GM19372 (cell line): ENCODE results near the gene PMVK.

Source experiments
- ATAC-seq: cut with Tn5 transposase; IDR thresholded peaks from one replicate; pipeline ENCODE4 v1.9.1; 2021; ENCODE audit warnings: mild to moderate bottlenecking, low read depth, moderate library complexity; ENCODE audit not compliant: unreplicated experiment

Gene PMVK

DNA sequence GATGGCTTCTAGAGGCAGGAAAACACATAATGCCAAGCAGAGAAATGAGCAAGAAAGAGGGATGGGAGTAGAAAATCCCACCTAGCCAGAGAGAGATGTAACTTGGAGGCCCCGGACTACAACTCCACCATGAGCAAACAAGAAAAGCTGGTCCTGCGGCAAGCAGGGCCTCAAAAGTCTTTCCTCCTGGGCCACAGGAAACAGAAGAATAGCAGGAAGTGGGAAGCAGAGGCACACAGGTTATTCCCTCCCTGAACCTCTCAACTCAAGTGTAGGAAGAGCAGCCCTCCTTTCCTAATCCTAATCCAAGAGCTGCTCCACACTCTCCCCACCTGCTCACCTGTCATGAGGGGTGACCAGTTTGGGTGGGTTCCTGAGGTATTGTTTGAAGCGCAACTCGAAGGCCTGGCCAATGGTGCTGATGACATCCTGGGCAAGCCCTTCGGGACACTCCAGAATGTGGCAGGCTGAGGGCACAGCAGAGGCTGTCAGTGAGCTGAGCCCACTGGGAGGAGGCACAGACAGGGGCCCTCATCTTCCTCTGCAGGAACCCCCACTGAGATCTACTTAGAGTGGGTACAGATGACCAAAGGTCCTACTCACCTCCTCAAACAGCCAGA lies 30.9 kb upstream of the PMVK start:
- ATAC-seq, result no peak

GRCh38 chr1:154966111-154966510 lies 29.6 kb upstream of the PMVK start:
- no peak for ATAC-seq

DNA sequence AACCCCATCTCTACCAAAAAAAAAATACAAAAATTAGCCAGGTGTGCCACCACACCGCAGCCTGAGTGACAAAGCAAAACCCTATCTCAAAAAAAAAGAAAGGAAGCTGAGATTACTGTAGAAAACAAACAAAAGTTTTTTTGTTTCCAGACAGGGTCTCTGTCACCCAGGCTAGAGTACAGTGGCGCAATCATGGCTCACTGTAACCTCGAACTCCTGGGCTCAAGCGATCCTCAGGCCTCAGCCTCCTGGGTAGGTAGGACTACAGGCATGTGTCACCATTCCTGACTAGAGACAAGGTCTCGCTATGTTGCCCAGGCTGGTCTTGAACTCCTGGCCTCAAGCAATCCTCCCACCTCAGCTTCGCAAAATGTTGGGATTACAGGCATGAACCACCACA lies 27.8 kb upstream of the PMVK start:
- no peak for ATAC-seq

DNA sequence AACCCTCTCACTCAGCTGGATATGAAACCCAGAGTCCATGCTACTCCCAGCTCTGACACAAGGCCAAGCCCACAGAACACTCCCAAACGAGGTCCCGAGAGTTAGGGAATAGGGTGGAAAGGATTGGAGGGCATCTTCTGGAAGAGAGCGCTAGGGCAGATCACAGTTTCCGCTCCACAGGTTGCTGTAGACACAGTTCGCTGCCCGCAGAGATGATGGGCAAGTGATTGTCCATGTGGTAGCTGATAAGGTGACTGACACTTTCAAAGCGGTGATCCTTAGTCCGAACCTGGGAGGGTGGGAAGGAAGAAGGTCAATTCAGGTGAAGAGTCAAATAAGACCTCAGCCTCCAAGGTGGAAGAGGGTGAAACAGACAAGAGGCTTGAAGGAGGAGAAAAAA lies 27.1 kb upstream of the PMVK start:
- ATAC-seq, result no peak

DNA sequence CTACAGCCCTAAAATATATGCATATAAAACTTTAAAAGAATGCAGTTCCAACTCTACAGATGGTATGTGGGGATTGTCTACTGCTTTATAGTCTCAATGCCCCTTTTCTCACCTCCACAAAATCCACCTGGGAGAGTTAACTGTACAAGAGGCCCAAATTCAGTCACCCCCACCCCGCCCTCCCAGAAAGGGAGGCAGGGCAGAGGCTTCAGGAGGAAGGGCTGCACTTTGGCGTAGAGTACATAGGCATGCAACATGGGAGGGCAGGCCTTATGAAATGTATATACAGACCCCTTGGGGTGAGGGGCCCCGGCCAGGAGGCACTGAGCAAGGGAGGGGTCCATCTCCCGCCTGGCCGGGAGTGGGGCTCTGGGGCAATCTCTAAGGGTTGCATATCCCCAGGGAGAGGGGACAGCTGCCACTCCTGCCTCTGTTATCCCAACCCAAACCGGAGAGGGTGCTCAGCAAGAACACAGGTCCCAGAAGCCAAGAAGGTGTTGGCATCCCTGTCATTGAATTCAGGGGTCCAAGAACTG lies 26.3 kb upstream of the PMVK start:
- ATAC-seq, result no peak

GRCh38 chr1:154962156-154962749 lies 25.7 kb upstream of the PMVK start:
- no peak for ATAC-seq

- peak; percentile 80 for ATAC-seq
Measured at GRCh38 chr1:154961207-154962155, 25.0 kb upstream of the PMVK start, which contains the start of gene PYGO2. Gene PYGO2 (minus strand): TSS chr1:154961782. CDS start chr1:154961576, 206 bp downstream.

DNA sequence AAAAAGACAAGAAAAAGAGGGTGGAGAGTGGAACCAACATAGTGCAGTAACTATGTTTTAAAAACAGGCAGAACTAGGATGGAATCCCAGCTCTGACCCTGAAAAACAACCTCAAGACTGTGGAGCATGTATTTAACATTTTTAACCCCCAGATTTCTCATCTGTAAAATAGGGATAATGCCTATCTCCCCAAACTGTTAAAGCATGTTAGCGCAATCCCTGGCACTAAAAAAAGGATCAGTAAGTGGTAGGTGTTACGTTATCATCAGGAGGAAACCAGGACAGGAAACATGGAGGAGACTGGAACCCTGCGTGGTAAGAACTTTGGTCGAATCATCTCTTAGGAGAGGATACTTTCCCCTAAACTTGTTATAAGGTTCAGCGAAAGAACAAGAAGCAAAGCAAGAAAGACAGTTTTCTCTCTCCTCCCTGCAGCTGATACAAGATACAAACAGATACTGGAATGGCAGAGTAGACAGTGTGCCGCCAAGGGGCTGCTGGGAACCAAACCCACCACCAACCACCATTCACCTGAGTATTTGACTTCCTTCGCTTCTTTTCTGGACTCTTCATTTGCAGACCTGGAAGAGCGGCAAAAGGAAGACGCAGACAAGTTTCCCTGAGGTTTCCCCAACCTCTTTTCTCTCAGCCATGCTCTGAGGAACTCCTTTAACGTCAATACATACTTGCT lies 24.1 kb upstream of the PMVK start:
- ATAC-seq, result no peak

DNA sequence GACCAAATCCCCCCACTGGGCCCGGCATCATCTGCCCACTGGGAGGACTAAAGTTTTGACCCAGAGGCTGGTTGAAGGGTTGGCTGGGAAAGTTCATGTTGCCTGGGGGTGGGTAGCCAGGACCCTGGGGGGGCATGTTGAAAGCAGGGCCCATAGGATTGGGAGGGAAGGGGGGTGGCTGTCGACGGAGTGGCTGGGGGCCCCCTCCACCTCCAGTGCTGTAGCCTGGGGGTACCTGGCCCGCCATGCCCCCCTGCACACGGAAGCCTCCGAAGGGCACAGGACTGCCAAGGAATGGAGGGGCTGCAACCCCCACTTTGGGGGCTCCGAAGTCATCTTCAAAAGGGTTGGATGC lies 22.9 kb upstream of the PMVK start:
- ATAC-seq, result no peak

DNA sequence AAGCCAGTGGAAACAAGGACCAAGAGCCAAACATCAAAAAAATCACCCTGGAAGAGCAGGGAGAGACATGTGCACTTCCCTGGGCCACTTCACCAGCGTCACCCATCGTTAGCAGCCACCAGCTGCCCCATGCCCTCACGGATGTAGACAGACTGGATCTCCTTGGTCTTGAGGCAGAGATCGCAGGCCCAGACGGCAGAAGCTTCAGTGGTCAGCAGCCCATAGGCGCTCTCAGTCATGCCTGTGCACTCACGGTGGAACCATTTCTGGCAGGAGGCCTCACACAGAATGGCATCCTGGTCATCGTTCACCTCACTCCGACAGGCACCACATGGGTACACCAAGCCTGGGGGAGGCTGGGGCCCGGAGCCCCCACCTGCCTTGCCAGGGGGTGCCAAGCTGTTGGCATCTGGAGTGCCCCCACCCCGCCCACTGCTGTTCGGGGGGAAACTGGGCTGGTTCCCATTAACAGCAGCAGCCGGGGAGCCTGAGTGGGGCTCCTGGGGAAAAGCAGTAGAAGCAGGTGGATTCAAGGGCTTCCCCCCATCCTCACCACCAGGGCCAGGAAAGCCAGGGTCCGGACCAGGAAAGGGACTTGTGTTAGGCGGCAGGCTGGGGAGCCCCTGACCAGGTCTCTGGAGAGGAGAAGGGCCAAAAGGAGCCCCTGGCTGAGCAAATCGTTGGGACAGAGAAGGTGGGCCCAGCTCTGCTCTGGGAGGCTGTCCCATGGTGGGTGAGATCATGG lies 22.3 kb upstream of the PMVK start:
- no peak for ATAC-seq

GRCh38 chr1:154958036-154958435 lies 21.5 kb upstream of the PMVK start:
- ATAC-seq, result no peak

DNA sequence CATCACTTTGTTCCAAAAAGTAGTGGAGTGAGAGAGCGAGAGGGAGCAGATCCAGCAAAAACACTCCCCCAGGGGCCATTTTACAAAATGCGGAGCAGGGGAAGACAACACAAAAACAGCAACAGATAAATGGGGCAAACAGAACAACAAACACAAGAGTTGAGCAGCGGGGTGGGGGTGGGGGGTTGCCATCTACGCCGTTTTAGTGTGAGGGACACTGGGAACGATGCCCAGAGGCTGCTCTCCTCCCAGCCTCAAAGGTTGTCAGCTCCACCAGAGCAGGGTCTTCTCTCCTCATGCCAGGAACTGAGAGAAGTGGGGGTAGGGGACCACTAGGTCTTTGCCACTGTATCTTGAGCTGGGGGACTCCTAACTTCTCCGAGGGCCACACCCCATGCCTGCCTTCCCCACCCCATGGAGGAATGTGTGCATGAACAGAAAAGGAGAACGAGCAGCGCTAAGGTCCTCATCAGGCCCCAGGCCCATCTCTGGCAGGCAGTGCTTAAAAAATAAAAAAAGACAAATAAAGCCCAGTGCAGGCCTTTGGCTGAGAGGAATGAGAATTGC lies 20.7 kb upstream of the PMVK start:
- no peak for ATAC-seq

DNA sequence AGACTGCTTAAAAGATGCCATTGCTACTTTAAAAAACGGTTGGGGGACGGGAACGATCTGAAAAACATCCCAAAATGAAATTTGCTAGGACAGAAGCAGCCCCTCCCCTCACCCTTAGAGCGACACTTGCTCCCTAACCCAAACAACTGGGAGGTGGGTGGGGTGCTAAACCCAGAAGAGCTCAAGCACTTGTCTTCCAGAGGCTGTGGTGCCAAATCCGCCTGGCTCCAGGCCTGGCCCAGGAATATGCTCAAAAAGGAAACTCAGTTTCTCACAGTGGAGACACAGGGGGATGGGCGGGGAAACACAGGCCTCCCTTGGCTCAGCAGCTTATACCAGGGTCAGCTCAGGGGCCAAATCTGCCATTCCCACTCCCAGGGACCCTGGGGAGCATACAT lies 20.0 kb upstream of the PMVK start:
- no peak for ATAC-seq

DNA sequence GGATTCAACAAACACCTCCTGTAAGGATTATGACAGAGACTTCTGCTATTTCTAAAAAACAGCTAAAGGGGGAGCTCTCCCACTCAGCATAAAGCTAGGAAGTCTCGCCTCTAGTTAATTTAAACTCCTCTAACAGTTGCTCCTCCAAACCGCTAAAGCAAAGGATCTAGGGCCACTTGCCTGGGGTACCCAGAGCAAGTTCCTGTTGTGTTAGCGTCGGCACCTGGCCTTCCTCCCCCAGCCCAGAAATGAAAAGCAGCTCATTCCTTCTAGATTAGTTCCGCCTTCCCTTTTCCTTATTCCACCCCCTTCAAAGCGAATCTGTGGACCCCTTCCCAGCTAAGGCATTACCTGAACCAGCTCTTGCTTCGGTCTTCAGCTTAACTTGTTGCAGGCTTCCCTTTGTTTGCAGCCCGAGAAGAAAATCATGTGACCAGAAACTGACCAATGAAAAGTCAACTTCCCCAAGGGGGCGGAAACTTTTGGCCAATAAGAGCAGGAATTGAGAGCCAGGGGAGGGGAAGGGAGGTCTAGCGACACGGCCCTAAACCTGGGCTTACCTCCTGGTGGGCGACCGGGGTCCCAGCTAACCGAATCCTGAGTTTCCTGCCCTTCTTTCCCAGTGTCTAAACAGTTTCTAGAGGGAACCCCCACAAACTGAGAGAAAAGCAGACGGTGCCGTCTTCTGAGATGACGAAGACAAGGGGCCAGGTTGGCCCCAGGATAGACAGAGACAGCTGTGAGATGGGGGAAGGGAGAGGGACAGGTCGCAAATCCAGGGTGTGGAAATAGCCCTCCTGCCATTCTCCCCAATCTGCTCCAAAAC lies 19.4 kb upstream of the PMVK start, which contains the start of gene PBXIP1:
TSS of gene PBXIP1 (minus strand) at position 382 of the 826 bp plus-strand sequence. CDS start 2,378 bp downstream, outside the sequence.
- no peak for ATAC-seq

GRCh38 chr1:154955039-154955717 lies 18.7 kb upstream of the PMVK start:
- ATAC-seq, result no peak

- ATAC-seq, result no peak
Measured at GRCh38 chr1:154954541-154954940, 18.0 kb upstream of the PMVK start.

DNA sequence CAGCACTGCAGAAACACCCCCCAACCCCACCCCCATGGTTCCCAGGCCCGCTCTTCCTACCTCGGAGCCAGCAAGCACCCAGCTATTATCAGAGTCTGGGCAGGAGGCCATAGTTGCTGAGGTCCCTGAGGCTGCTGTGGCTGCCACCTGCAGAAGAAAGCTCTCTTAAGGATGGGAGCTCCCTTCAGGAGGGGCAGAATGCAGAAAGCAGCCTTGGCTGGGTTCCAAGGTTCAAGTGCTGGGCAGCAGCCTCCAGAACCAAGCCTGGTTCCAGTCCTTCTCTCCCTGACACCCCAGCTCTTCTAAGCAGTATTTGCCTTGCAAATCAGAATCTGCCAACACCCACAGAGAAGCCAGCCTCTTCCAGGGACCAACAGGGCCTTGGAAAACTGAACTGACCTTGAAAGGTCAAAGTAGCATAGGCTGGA lies 17.1 kb upstream of the PMVK start:
- ATAC-seq, result no peak

DNA sequence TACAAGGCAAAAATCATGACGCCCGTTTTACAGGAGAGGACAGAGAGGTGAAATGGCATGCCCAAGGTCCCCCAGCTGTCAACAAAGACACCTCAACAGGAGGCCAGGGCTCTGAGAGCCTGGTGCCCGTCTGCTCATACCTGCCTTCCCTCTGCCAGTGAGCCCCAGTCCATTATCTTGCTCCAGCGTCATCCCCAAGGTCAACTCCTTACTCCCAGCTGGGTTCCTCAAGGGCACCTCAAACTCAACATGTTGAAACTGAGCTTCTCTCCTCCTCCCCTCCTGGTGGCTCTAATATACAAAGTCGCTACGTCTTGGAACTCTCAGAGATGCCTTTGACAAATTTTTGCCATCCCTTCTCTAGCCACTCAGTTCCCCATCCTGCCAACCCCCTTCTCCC lies 16.1 kb upstream of the PMVK start:
- no peak for ATAC-seq
